Islet of Langerhans (tissue), 1 donor: ENCODE results near the gene ERP44.
"Not testable (repeated sequence)": the region's sequence is repeated elsewhere in the genome, so short reads cannot be mapped to it uniquely, and the experiment has no call there.

ENCODE experiments used
- FAIRE-seq: peaks from one replicate; lab custom pipeline; 2011; peaks lifted over from hg19 to GRCh38; lab: Jason Lieb, UNC

The ERP44 gene

DNA sequence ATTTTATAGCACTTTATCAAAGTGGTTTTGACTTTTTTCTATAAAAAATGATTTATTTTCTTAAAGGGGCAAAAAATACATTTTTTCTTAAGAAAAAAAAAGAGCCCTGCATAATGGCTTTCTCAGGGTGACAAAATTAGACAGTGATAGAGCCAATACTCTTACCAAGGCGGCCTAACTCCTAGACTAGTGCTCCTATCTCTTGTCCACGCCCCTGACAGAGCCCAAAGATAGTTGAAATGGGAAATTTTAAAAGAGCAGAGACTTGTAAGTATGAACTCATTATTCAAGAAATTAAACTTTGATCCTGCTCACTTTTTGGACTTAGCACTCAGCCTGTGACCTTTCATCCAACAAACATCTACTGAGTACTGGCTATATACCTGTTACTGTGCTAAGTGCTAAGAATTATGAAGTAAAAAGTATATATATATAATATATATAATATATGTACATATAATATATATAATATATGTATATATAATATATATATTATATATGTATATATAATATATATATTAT lies 1.4 kb upstream of the ERP44 start:
- no peak for FAIRE-seq

DNA sequence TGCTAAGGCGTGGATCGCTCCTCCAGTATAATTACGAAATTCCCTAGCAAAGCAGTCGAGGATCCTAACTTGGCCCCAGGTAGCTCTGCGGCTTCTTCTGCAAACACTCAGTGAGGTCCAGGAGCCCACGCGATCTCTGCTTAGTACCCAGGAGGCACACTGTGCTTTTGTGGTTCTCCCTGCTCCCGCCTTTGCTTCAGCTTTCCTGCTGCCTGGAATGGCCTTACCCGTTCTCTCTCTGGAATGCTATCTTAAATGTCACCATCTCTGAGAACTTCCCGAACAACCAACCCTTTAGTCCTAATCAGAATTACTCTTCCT lies 882 bp upstream of the ERP44 start:
- peak; percentile 21 for FAIRE-seq

DNA sequence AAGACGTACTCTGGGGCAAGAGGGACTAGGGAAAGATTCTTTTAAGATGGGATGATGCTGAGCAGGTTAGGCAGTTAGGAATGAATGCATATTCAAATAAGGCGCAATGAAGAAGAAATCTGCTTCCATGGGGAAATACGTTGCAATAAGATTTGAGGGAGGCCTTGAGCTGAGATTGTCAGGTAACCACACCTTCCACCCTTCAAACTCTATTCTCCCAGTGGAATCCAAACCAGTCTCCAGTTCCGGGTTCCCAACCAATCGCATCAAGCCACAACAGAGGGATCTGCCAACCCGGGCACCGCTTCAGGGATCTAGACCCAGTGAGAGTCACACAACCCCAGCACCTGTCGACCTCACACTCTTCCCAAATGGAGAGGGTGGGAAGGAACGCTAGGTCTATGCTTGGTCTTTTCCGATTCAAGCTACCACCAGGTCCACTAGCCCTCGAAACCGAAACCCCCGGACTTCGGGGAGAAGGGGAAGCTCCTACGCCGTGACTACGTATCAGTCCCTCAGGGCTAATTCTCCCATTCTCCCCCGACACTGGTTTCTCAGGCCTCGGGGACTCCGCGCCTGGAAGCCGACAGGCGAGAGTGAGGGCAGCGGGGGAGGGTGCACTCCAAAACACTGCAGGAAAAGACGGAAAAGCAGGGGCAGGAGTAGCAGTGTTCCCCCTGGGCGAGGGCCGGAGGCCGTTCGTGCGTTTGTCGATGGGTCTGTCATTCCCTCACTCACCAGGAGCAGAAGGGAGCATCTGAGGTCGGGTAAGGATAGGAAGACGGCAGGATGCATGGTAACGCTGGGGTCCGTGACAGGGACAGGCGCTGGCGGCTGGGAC lies 534 bp downstream of the ERP44 start:
- FAIRE-seq = no peak

DNA sequence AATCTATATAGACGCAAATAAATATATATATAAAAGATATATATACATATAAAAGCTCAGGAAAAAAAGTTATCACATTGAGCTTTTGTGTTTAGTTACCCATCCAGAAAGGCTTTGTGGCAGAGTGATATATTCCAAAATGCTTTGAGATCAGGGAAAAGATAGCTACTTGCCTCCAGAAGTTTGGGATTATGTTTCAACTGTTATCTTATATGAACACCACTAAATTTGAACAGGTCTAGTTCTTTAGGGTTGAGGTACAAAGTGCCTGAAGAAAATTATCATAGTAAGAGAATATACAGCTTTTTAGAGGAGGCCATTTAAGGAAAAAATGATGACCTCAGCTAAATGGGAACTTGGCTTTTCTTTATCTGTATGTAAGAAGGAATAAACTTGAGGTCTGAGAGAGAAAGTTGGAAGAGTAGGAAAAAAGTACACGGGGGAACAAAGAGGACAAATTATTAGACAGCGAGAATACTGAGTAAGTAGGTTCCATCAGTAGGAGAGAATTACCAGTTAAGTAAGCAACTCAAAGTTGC lies 2.4 kb downstream of the ERP44 start:
- FAIRE-seq = no peak

DNA sequence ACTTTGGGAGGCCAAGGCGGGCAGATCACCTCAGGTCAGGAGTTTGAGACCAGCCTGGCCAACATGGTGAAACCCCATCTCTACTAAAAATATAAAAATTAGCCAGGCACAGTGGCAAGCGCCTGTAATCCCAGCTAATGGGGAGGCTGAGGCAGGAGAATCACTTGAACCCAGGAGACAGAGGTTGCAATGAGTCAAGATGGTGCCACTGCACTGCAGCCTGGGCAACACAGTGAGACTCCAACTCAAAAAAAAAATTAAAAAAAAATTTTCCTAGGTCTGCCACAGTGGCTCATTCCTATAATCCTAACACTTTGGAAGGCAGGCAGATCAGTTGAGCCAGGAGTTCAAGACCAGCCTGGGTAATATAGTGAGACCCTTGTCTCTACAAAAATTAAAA lies 4.4 kb downstream of the ERP44 start:
- not testable (repeated sequence) for FAIRE-seq

DNA sequence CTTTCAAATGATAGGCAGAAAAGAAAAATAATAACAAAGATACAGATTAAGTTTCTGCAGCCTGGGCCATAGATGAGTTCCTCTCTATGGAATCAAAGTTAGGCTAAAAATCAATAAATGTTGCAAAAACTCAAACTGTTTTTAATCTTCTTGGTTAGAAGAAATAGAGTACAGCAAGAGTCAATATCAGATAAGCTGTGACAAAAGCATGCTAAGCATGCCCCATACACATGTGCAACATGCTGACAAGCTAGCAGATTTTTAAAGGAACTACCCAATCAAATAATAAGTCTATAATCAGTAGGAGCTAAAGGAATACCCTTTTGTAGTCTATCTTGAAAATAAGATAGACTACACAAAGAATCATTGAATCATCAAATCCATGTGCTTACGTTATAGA lies 6.7 kb downstream of the ERP44 start:
- no peak for FAIRE-seq

DNA sequence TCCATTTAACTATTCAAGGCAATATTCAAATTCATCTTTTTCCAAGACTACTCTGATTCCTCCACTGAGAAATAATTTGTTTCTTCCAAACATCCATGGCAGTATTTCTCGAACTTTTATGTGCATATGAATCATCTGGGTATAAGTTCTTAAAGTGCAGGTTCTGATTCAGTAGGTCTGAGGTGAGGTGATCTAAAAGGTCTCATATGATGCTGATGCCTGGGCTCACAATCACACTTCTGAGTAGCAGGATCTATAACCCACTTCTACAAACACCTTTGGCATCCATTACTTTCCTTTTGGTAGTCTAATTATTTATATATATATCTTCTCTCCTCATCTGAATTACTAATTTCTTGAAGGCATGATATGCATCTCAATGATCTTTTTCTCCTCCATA lies 7.2 kb downstream of the ERP44 start:
- peak; percentile 33 for FAIRE-seq

DNA sequence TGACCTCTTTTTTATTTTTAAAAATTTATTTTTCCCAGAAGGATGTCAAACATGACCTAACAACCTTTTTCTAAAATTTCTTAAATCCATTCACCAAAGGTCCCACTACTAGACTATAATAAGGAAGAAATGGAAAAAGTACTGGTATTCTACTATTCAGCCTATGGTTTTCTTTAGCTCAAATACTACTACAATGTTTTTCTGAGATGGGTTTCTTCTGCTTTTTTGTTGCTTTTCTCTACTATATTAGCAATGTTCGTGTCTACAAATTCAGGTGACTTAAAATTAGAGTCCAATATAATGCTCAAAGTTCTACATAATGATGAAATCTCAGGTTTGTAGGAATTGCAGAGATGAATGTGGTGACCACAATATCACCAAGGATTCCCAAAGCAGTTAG lies 7.9 kb downstream of the ERP44 start:
- no peak for FAIRE-seq

DNA sequence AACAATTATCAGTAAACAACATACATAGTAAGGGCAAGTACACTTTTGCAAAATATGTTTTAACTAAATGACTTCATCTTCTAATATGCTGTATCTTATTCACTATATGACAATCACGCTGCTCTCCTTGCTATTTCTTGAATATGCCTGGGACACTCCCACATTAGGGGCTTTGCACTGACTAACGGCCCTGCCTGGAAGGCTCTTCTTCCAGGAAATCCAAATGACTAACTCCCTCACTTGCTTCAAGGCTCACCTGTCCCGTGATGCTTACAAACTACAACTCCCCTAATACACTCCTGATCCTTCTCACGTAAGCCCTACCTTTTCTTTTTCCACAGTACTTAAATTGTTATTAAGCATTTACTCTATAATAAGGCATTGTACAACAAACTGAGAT lies 10.6 kb downstream of the ERP44 start:
- no peak for FAIRE-seq

DNA sequence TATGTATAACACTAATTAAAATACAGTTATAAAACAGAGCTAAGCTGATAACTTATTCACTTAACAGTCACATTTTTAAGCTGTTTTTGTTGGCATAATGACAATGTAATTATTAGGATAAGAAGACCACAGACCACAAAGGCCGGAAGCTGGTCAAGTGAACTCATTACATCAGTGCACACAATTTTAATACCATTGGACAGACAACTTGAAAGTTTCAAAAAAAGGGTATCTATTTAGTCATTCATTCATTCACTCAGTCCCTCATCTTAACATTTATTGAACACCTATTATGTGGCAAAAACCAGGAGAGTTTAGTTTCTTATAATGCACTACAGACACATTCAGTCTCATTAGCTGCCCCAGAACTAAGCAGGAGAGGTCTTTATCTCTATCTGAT lies 11.6 kb downstream of the ERP44 start:
- FAIRE-seq = no peak

DNA sequence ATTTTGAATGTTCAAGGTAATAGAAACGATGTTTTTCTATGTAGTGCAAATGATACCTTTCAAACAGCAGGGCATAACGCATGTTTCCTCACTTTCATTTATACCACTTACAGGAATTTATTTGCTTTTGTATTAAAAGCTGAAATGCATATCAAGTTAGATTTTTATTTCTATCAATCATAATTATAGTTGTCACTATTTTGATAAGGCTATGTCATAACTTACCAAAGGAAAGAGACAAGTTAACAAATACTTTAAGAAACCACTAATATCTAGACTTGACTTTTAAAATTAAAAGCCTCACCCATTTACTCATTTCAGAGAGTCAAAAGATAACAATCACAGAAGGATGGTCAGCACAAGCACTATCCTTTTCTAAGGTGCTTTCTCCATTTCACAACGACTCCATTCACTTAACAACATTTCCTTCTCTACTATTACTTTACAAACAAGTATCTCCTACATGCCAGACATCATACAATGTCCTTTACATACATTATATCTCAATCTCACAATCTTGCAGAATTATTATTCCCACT lies 12.6 kb downstream of the ERP44 start:
- no peak for FAIRE-seq

DNA sequence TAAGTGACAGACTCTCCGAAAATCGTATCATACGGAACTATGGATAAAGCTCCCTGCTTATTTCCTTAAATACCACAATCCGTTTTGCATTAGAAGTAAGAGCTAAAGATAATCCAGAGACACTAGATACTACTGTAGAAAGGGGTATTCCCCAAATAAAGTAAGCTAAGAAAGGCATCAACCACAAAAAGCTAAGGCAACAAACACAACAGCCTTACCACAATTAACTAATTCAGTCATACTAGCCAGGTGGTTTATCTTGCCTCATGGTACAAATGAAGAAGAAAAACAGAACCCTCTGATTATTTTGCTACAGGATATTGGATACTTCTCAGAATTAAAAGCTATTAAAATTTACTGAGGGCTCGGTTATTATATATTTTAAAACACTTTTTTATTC lies 14.1 kb downstream of the ERP44 start:
- no peak for FAIRE-seq

DNA sequence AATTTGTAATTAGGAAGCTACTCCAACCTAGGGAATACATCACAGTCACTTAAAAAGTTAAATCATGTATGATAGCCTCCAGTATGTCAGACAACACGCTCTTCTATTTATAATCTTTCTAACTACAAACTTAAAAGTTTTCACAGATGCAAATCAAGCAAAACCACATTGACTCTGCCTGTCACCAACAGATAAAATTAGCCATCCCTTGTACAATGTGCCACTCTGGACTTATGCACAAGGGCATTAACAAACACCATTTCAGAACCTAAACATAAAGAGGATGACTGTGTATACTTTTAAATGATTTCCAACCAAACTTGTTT lies 14.7 kb downstream of the ERP44 start:
- FAIRE-seq = peak; percentile 13

DNA sequence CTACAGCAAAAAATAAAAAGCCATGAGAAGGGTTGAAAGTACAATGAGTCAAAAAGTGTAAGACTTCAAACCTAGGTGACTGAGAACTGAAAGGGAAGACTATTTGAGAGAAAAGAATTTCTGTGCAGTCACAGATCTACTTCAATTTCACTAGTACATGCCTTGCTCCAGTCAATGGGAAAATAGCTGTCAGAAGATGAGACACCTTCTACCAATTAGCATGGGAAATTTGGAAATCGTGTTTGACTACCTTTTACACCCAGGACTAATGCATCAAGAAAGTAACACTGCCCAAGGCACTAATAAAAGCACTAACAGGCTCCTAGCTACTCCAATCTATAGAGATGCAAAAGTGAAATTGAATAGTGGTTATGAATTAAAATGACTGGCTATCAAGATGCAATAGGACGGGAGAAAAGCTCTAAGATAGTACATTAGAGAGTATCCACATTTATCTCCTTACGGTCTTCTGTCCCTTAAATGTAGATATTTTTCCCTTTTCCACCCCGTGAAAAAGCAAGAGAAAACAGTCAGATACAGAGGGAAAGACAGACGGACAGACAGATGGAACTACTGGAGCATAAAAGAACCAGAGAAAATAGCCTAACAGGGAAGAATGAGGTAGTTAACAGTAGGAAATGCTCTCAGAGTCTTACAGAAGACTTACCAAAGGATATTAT lies 15.2 kb downstream of the ERP44 start:
- FAIRE-seq = peak; percentile 41

DNA sequence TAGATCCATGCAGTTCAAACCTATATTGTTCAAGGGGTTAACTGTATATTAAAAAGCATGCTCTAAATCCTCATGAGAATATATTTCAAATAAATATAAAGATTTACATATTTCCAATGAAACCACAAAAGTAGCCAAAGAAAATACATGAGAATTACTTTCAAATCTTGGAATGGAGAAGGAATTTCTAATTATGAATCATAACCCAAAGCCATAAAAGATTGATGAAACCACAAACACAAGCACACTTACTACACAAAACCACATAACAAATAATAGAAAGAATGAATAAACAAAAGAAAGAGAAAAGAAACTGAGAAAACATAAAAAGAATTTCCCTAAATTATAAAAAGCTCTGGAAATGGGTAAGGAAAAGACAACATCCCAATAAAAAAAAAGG lies 16.0 kb downstream of the ERP44 start:
- FAIRE-seq = no peak

DNA sequence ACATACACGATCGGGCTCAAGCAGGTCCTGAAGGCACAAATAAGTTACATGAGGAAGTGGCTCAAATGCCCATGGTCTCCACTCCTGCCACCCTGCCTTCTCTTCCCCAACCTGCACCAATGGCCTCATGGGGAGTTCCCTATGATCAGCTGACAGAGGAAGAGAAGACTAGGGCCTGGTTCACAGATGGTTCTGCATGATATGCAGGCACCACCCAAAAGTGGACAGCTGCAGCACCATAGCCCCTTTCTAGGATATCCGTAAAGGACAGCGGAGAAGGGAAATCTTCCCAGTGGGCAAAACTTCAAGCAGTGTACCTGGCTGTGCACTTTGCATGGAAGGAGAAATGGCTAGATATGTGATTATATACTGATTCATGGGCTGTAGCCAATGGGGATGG lies 22.5 kb downstream of the ERP44 start:
- FAIRE-seq = not testable (repeated sequence)

DNA sequence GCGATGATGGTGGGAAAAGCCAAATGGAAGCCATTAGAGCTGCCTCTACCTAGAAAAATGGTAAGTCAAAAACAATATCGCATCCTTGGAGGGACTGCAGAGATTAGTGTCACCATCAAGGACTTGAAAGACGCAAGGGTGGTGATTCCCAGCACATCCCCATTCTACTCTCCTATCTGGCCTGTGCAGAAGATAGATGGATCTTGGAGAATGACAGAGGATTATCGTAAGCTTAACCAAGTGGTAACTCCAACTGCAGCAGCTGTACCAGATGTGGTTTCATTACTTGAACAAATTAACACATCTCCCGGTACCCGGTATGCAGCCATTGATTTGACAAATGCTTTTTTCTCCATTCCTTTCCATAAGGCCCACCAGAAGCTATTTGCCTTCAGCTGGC lies 23.8 kb downstream of the ERP44 start:
- FAIRE-seq = no peak

DNA sequence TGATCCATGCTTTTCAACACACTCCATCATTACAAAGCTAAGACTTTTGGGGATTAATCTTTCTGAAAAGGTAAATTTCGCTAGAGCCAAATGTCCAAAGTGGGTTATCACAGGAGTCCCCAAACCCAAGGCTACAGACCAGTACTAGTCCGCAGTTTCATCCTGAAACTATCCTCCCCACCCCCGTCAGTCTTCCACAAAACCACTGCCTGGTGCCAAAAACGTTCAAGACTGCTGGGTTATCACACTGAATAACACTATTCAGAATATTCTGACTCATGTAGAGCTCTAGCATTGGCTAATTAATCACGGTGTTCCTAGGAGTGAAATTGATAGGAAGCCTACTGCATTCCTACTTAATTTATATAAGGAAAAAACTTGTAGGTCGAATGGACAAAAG lies 24.7 kb downstream of the ERP44 start:
- FAIRE-seq = no peak

DNA sequence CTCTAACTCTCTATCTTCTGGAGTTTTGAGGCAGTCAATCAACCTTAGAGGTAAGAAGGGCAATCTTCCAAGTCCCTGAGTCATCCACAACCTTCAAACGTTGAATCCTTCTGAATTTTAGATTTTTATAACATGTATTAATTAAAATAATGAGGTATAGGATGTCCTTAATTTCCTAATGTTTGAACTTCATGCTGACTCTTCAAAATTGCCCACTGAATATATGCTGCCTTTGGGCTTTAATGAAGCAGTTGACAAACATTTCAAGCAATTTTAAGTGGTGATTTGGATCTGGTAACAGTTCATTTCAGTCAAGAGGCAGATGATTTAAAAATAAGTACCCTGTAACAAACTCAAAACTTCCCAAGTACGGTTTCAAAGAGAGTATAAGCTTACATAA lies 26.0 kb downstream of the ERP44 start:
- FAIRE-seq = no peak

DNA sequence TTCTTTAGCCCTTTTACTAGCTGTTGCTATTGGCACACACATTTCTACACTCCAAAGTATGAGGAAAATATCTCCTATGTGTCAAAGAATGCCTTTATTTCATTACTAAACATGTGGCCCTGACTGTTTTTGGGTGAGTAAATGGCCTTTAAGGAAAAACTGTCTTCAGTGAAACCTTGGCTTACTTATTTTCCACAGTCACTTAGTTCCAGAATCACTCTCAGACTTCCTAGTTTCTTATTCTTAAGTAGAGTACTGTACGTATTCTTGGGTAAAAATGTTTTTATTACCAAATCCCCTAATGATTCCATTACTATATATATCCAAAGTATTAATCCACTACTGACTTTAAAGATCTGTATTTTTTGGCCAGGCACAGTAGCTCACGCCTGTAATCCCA lies 27.5 kb downstream of the ERP44 start:
- no peak for FAIRE-seq

DNA sequence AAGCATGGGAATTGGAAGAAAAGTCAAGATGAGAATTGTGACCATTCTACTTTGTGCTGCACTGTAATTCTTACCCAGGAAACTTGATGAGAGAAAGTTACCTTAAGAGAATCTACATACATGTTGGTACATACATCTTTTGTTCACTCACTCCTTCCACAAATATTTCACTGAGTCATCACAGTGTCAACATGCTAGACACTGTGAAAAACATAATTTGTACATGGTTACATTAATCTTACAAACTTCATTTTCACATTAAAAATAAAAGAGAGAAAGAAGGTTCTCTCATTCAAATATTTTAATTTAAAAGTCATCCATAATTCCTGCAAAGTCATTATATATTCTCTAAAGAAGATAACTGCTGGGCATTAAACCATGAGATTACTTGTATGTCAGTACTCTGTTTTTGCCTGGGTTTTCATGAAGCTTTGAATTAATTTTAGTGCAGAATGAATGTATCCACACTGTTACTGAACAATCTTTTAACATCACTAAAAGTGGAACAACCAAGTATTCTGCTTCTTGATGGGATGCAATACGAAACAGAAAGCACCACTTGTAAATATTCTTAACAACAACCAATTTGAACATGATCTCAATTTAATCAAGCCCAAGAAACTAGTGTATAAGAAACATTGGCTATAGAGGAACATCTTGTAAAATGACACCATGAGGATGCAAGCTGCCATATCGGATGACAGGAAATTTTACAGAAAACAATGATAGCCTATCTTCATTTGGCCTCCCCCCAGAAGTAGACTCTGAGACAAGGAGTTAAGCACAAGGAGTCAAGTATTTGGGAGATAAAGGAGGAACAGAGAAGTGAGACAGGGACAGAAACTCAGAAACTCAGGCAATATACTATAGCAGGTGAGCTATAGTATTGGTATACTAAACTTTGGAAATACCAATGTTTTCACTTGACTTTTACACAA lies 28.4 kb downstream of the ERP44 start:
- no peak for FAIRE-seq

DNA sequence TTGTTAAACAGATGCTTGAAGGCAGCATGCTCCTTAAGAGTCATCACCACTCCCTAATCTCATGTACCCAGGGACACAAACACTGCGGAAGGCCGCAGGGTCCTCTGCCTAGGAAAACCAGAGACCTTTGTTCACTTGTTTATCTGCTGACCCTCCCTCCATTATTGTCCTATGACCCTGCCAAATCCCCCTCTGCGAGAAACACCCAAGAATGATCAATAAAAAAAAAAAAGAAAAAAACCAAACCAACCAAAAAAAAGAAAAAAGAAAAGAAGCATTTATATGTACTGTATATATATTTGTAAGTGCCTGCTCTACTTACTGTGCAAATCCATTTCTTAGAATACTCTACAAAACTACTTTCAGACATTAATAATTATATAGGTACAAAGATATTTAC lies 29.7 kb downstream of the ERP44 start:
- peak; percentile 76 for FAIRE-seq
